22Rv1 (cell line): ENCODE results near the gene MARK1.

Source experiments
- CTCF ChIP-seq: fragments of 450-650 bp; IDR thresholded peaks from 2 replicates; pipeline ENCODE4 v1.5.1; 2017; ENCODE audit warnings: mild to moderate bottlenecking
- ZFX ChIP-seq: fragments of 450-650 bp; IDR thresholded peaks from 2 replicates; pipeline ENCODE4 v1.6.1; 2017; ENCODE audit warnings: antibody characterized with exemption, borderline replicate concordance

GRCh38 chr1:220692436-220693228 lies 164.7 kb downstream of the MARK1 start:
- TF ChIP-seq CTCF, result no peak
- TF ChIP-seq ZFX, result no peak
